Ishikawa (cell line): Measurements from ENCODE around the gene FCRLB.
A peak's percentile ranks its signal among the peaks of the same experiment; 100 is the strongest.

Experiments used
- CEBPB ChIP-seq: IDR thresholded peaks from 2 replicates; pipeline ENCODE4 v1.6.1; 2012
- CREB1 ChIP-seq: IDR thresholded peaks from 2 replicates; pipeline ENCODE4 v1.6.1; 2012; ENCODE audit warnings: low read depth
- EGR1 ChIP-seq: IDR thresholded peaks from 2 replicates; pipeline ENCODE4 v1.6.1; 2012
- EP300 ChIP-seq: IDR thresholded peaks from 2 replicates; pipeline ENCODE4 v1.6.1; 2012; ENCODE audit warnings: borderline replicate concordance
- FOXM1 ChIP-seq: IDR thresholded peaks from 2 replicates; pipeline ENCODE4 v1.6.1; 2012; ENCODE audit warnings: low read depth, borderline replicate concordance
- NFIC ChIP-seq: IDR thresholded peaks from 2 replicates; pipeline ENCODE4 v1.6.1; 2012
- RAD21 ChIP-seq: IDR thresholded peaks from 2 replicates; pipeline ENCODE4 v1.6.1; 2012; ENCODE audit warnings: low read depth
- TAF1 ChIP-seq: IDR thresholded peaks from 2 replicates; pipeline ENCODE4 v1.6.1; 2012; ENCODE audit warnings: low read depth, mild to moderate bottlenecking
- TCF12 ChIP-seq: IDR thresholded peaks from 2 replicates; pipeline ENCODE4 v1.6.1; 2012; ENCODE audit warnings: low read depth
- TEAD4 ChIP-seq: IDR thresholded peaks from 2 replicates; pipeline ENCODE4 v1.6.1; 2012
- YY1 ChIP-seq: IDR thresholded peaks from 2 replicates; pipeline ENCODE4 v1.6.1; 2012; ENCODE audit warnings: low read depth
- ZBTB7A ChIP-seq: IDR thresholded peaks from 2 replicates; pipeline ENCODE4 v1.6.1; 2012; ENCODE audit warnings: low read depth
- TF ChIP-seq, protein P1 (sequence below): IDR thresholded peaks from 2 replicates; pipeline ENCODE4 v1.6.1; 2012
- TF ChIP-seq, protein P2 (sequence below): IDR thresholded peaks from 2 replicates; pipeline ENCODE4 v1.6.1; 2012
- TF ChIP-seq, protein P3 (sequence below): IDR thresholded peaks from 2 replicates; pipeline ENCODE4 v1.6.1; 2012; ENCODE audit warnings: low read depth, mild to moderate bottlenecking

FCRLB gene

DNA sequence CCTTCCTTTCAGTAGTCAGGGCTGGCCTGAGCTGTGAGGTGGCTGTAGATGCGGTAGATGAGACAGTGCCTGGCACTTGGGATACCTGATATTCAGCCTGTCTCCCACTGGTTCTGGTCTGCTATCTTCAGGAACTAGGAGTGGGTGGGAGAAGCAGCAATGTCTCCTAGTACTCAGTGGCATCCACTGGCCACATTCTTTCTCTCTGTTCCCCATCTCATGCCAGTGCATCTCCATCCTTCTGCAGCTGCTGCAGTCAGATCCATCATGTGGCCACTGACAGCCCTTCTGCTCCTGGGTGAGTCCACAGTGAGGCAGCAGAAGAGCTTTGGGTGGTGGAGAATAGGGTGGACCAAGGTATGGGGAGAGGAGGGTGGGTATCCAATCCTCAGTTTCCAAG lies 1.1 kb downstream of the FCRLB start:
- no peak for TF ChIP-seq TEAD4
- TF ChIP-seq, protein P1, sequence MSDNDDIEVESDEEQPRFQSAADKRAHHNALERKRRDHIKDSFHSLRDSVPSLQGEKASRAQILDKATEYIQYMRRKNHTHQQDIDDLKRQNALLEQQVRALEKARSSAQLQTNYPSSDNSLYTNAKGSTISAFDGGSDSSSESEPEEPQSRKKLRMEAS: no peak
- no peak for TF ChIP-seq CREB1
- TF ChIP-seq, protein P2, sequence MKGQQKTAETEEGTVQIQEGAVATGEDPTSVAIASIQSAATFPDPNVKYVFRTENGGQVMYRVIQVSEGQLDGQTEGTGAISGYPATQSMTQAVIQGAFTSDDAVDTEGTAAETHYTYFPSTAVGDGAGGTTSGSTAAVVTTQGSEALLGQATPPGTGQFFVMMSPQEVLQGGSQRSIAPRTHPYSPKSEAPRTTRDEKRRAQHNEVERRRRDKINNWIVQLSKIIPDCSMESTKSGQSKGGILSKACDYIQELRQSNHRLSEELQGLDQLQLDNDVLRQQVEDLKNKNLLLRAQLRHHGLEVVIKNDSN: no peak
- no peak for TF ChIP-seq EGR1
- no peak for TF ChIP-seq EP300
- no peak for TF ChIP-seq CEBPB
- TF ChIP-seq NFIC: no peak
- TF ChIP-seq YY1: no peak
- no peak for TF ChIP-seq FOXM1
- TF ChIP-seq ZBTB7A: no peak
- TF ChIP-seq, protein P3, sequence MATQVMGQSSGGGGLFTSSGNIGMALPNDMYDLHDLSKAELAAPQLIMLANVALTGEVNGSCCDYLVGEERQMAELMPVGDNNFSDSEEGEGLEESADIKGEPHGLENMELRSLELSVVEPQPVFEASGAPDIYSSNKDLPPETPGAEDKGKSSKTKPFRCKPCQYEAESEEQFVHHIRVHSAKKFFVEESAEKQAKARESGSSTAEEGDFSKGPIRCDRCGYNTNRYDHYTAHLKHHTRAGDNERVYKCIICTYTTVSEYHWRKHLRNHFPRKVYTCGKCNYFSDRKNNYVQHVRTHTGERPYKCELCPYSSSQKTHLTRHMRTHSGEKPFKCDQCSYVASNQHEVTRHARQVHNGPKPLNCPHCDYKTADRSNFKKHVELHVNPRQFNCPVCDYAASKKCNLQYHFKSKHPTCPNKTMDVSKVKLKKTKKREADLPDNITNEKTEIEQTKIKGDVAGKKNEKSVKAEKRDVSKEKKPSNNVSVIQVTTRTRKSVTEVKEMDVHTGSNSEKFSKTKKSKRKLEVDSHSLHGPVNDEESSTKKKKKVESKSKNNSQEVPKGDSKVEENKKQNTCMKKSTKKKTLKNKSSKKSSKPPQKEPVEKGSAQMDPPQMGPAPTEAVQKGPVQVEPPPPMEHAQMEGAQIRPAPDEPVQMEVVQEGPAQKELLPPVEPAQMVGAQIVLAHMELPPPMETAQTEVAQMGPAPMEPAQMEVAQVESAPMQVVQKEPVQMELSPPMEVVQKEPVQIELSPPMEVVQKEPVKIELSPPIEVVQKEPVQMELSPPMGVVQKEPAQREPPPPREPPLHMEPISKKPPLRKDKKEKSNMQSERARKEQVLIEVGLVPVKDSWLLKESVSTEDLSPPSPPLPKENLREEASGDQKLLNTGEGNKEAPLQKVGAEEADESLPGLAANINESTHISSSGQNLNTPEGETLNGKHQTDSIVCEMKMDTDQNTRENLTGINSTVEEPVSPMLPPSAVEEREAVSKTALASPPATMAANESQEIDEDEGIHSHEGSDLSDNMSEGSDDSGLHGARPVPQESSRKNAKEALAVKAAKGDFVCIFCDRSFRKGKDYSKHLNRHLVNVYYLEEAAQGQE: no peak
- TF ChIP-seq TCF12: no peak
- no peak for TF ChIP-seq TAF1
- TF ChIP-seq RAD21: no peak

DNA sequence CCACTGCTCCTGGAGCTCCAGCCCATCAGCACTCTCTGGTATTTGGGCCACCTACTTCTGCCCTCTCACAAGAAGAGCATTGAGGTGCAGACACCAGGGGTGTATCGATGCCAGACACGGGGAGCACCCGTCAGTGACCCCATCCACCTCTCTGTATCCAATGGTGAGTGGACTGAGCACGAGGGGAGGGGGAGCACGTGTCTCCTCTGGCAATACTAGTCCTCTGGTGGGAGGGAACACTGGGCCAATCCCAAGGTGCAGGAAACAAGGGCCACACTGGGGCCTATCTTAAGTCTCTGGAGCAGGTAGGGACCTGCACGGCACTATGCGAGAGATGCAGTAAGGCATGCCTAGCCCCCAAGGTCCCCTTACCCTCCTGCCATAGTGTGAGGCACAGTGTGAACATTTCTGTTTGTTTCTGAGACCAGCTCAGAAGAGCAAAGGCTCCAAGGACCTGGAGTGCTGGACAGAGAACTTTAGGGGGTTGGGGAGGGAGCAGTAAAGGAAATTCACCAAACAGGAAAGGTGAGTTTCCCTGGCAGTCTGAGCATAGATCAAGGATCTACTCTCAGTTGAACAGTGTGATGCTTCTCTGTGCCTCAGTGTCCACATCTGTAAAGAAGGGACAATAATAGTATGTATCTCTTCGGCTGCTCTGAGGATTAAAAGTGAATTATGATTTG lies 2.3 kb downstream of the FCRLB start:
- TF ChIP-seq, protein P3: peak; percentile 83
- TF ChIP-seq TCF12 (no peak), TAF1 (no peak), TEAD4 (no peak), RAD21 (no peak), YY1 (no peak), NFIC (no peak), EGR1 (no peak), CEBPB (no peak), EP300 (no peak), ZBTB7A (no peak), CREB1 (no peak), FOXM1 (no peak)
- TF ChIP-seq, protein P2: no peak
- TF ChIP-seq, protein P1: peak; percentile 16; the same call in 1 of the 2 replicates

DNA sequence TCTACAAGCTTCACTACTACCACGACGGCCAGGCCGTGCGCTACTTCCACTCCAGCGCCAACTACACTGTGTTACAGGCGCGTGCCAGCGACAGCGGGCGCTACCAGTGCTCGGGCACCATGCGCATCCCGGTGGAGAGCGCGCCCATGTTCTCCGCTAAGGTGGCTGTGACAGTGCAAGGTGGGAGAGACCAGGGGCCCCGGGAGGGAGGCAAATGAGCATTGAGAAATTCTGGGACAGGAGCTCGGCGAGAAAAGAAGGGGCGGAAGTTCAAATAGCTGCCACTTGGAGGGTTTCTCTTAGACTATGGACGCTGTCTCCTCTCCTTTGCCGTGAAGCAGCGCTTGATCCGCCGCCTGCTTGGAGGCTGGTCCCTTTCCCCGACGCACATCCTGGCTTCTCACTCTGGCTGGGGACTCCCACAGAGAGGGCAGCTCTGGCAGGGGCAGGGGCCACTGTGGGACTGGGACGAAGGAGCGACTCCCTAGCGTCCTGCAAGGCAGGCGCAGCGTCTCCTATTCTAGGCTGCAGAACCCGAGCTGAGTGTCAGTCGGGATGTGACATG lies 4.6 kb downstream of the FCRLB start:
- TF ChIP-seq YY1 (no peak; the same call in 1 of the 2 replicates), CEBPB (no peak), TEAD4 (no peak), ZBTB7A (no peak), TAF1 (no peak)

DNA sequence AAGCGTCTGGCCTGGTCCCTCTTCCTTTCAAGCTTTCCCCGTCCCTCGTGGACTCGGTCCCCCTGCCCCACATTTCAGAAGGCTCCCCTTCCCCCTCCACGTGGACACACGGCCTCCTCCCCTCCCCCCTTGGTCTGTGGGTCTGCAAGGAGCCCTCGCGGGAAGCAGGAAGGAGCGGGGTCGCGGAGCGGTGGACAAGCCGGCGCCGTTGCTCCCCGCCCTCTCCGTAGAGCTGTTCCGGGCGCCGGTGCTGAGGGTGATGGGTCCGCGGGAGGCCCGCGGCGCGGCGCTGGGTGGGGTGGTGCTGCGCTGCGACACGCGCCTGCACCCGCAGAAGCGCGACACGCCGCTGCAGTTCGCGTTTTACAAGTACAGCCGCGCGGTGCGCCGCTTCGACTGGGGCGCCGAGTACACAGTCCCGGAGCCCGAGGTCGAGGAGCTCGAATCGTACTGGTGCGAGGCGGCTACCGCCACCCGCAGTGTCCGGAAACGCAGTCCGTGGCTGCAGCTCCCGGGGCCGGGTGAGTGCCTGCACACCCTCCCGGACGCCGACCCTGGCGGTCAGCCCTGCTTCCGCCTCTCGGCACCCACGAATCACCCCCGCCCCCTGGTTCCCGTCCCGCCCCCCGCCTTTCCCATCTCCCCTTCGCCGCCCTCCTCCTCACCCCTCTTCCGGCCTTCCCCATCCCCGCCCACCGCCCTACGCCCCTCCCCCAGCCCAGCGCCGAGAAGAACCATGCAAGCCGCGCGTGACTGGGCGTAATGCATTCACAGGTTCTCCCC lies 5.3 kb downstream of the FCRLB start:
- TF ChIP-seq RAD21 (no peak), CEBPB (no peak), NFIC (no peak), ZBTB7A (peak; percentile 79; the same call in 1 of the 2 replicates), FOXM1 (no peak), TCF12 (no peak), YY1 (peak; percentile 25; the same call in 1 of the 2 replicates), EP300 (no peak), EGR1 (no peak), TEAD4 (no peak), CREB1 (no peak), TAF1 (peak; percentile 58; the same call in 1 of the 2 replicates)
- TF ChIP-seq, protein P3: peak; percentile 58
- TF ChIP-seq, protein P1: peak; percentile 28
- TF ChIP-seq, protein P2: no peak; the same call in 1 of the 2 replicates
